Thyroid gland (tissue), 4 donors: ENCODE measurements around the gene SLC39A2. TPM values are rescaled to one million over a fixed set of nuclear protein-coding genes. Genes with fewer than 3 reads are reported as not detected.
"Not testable (repeated sequence)": the region's sequence is repeated elsewhere in the genome, so short reads cannot be mapped to it uniquely, and the experiment has no call there.

Experiments used
- DNase-seq, 2 donors: peaks; one replicate each; pipeline ENCODE4 v3.0.0-alpha.2; 2019
- H3K27ac ChIP-seq, 3 donors: fragments of 200-600 bp; sonication (generic); 1 replicate in 2 of 3; 2 replicates in 1 of 3; pipeline ENCODE4 v1.5.1; 2016 to 2019; ENCODE audit warnings: mild to moderate bottlenecking in 1 of 3, moderate library complexity in 1 of 3
- H3K27me3 ChIP-seq: fragments of 200-600 bp; sonication (generic); one replicate; pipeline ENCODE4 v1.5.1; 2019
- H3K36me3 ChIP-seq, 2 donors: fragments of 200-600 bp; sonication (generic); one replicate each; pipeline ENCODE4 v1.5.1; 2016 to 2019
- H3K4me1 ChIP-seq, 2 donors: fragments of 200-600 bp; sonication (generic); one replicate each; pipeline ENCODE4 v1.5.1; 2017 to 2019
- H3K4me3 ChIP-seq, 3 donors: fragments of 200-600 bp; sonication (generic); replicated peaks in 1 of 3; 1 replicate in 2 of 3; 2 replicates in 1 of 3; pipeline ENCODE4 v1.5.1; 2016; ENCODE audit warnings: mild to moderate bottlenecking in 1 of 3
- H3K9me3 ChIP-seq: fragments of 200-600 bp; sonication (generic); one replicate; pipeline ENCODE4 v1.5.1; 2017
- POLR2A ChIP-seq, 2 donors: fragments of 450-650 bp; IDR thresholded peaks; one replicate each; pipeline ENCODE4 v1.6.1; 2017; ENCODE audit warnings: antibody characterized with exemption in 2 of 2, mild to moderate bottlenecking in 2 of 2, moderate library complexity in 1 of 2
- WGBS, 2 donors: methylation state at CpG; one replicate each; pipeline ENCODE4 v1.1.5; 2017; 5-methylcytosine and 5-hydroxymethylcytosine counted together
- intact Hi-C: fragments of 100-400 bp; cut with DNase I; formaldehyde crosslinking; loops from one replicate; pipeline ENCODE4 v1.15.1; 2023
- total RNA-seq, 4 donors: library from RNA; depleted of rRNA; stranded (reverse); fragments of >200 nt; gene quantifications; one replicate each; pipeline ENCODE4 v1.2.3, GENCODE V29; 2016
- TF ChIP-seq, protein P1 (sequence below), 6 experiments: fragments of 200-600 bp in 3 of 6; fragments of 450-650 bp in 3 of 6; sonication (generic) in 3 of 6; IDR thresholded peaks; one replicate each; pipeline ENCODE4 v1.5.1; 2016 to 2019; ENCODE audit warnings: antibody characterized with exemption in 6 of 6, mild to moderate bottlenecking in 2 of 6, inconsistent platforms in 1 of 6, moderate library complexity in 1 of 6

Gene SLC39A2
- total RNA-seq, 4 donors from 2014 or later = not detected

DNA sequence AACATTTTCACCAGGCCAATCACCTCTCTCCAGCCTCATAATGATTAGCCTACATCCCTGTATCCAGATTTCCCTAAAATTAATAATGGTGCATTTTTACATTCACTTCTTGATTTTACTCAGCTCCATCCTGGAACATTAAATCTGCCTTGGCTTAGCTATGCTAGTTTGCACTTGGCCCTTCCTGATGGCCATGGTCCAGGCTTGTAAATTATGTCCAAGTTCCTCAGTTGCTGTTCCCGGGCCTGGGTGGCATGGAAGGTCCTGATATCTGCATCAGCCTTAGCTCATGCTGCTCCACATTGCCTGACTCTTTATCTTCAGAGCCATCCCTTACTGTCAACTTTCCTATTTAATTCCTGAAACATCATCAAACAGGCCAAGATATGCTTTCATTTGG is 20.4 kb upstream of the SLC39A2 start:
- no peaks in the 10 kb centered on the region for H3K4me1 ChIP-seq
- 70 to 73% methylated on average over 1 of the region's 1 CpG for WGBS, 2 donors
- H3K36me3 ChIP-seq = no peaks in the 10 kb centered on the region
- no peak overlapping the region for H3K4me3 ChIP-seq
- TF ChIP-seq, protein P1, sequence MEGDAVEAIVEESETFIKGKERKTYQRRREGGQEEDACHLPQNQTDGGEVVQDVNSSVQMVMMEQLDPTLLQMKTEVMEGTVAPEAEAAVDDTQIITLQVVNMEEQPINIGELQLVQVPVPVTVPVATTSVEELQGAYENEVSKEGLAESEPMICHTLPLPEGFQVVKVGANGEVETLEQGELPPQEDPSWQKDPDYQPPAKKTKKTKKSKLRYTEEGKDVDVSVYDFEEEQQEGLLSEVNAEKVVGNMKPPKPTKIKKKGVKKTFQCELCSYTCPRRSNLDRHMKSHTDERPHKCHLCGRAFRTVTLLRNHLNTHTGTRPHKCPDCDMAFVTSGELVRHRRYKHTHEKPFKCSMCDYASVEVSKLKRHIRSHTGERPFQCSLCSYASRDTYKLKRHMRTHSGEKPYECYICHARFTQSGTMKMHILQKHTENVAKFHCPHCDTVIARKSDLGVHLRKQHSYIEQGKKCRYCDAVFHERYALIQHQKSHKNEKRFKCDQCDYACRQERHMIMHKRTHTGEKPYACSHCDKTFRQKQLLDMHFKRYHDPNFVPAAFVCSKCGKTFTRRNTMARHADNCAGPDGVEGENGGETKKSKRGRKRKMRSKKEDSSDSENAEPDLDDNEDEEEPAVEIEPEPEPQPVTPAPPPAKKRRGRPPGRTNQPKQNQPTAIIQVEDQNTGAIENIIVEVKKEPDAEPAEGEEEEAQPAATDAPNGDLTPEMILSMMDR (IDR thresholded peaks at IDR 0.05) = no peak
- no peak for TF ChIP-seq POLR2A (IDR thresholded peaks at IDR 0.05)
- DNase-seq = no peak
- H3K27me3 ChIP-seq = no peaks in the 10 kb centered on the region
- intact Hi-C loops = no loop called here
- no peak overlapping the region for H3K27ac ChIP-seq
- no peaks in the 10 kb centered on the region for H3K9me3 ChIP-seq

DNA sequence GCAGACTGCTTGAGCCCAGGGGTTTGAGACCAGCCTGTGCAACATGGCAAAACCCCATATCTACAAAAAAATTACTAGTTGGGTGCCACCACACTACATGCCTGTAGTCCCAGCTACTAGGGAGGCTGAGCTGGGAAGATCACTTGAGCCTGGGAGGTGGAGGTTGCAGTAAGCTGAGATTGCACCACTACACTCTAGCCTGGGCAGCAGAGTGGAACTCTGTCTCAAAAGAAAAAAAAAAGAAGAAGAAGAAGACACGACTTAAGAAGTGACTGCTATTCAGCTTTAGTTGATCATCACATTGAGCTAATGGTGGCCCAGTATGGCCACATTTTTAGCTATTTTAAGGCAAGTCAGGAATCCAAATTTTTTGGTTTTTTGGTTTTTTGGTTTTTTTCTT is 18.2 kb upstream of the SLC39A2 start:
- intact Hi-C loops = no loop called here
- no peak for DNase-seq
- WGBS, 2 donors = 36 to 44% methylated on average over 1 of the region's 1 CpG

DNA sequence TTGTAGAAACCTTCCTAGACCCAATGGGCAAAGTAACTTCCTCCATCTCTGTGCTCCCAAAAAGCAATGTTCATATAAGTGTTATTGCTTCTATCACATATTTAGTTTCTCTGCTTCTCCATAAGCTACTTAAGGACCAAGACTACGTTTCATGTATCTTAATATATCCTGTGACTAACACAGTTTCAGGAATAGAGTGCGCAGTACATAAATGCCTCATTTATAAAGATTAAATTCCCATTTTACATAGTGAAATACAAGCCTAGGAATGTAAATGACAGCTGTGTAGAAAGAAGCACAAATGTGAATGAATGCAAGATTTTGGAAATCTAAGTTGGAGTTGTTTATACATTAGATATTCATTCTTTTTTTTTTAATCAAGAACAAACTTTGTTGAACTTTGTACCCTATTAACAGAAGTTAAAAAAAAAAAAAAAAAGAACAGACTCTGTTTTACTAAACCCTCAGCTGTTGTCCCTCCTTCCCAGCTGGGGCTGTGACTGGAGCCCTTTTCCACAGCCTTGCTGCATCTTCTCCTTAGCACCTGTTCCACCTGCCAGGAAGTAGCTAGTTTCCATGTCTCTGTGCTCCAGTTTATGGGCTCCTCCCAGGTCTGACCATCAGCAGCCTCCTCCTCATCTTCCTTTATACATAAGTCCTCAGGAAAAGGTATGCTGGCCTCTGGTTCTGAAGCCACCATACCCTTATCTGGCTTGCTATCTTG is 16.3 kb upstream of the SLC39A2 start:
- 81 to 88% methylated on average over 2 of the region's 2 CpGs for WGBS, 2 donors
- DNase-seq = no peak
- no peak overlapping the region for H3K27ac ChIP-seq
- no peak overlapping the region for H3K4me3 ChIP-seq
- no peaks in the 10 kb centered on the region for H3K4me1 ChIP-seq
- H3K36me3 ChIP-seq = no peaks in the 10 kb centered on the region
- intact Hi-C loops = no loop called here
- H3K9me3 ChIP-seq = no peaks in the 10 kb centered on the region
- TF ChIP-seq, protein P1 (IDR thresholded peaks at IDR 0.05) = no peak
- TF ChIP-seq POLR2A (IDR thresholded peaks at IDR 0.05) = no peak
- no peaks in the 10 kb centered on the region for H3K27me3 ChIP-seq

More for the DNA sequence above, 18.2 kb upstream of the SLC39A2 start:
- H3K27me3 ChIP-seq = no peaks in the 10 kb centered on the region
- H3K4me3 ChIP-seq = no peak overlapping the region
- no peak for TF ChIP-seq POLR2A (IDR thresholded peaks at IDR 0.05)
- TF ChIP-seq, protein P1 (IDR thresholded peaks at IDR 0.05) = no peak
- no peak overlapping the region for H3K27ac ChIP-seq
- H3K36me3 ChIP-seq = no peaks in the 10 kb centered on the region
- H3K9me3 ChIP-seq = no peaks in the 10 kb centered on the region
- no peaks in the 10 kb centered on the region for H3K4me1 ChIP-seq

DNA sequence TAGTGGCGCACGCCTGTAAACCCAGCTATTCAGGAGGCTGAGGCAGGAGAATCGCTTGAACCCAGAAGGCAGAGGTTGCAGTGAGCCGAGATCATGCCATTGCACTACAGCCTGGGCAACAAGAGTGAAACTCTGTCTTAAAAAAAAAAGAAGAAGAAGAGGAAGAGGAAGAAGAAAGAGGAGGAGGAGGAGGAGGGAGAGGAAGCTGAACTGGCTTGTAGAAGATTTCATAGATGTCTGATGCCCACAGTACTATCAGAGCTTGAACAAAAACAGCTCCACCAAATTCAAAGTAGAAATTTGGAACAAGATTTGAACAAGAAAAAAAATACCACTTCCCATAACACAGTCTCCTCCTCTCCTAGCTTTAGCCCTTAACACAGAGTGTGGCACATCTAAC is 13.4 kb upstream of the SLC39A2 start:
- WGBS, 2 donors = 92 to 96% methylated on average over 4 of the region's 4 CpGs
- H3K27ac ChIP-seq, H3K4me3 ChIP-seq, H3K9me3 ChIP-seq, H3K27me3 ChIP-seq, H3K36me3 ChIP-seq, DNase-seq, intact Hi-C loops: not testable (repeated sequence)
- peaks cover 5 to 10% of the 10 kb centered on the region in 2 donors for H3K4me1 ChIP-seq

DNA sequence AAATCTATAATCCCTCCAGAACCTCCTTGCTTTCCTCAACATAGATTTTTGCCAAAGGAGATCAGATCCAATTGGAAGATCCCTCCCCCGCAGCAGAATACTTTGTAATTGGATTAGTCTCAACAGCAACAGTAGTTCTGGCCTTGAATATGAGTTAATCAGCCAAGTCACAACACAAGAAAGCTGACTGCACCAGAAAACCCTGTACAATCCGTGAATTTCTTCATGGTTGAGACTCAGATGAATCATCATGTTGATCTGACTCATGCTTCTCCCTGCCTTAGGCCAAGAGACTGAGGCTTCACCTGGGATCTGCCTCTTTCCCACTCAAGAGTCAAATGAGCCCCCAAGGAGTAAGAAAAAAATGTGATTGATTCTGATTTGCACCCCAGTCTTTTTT is 12.3 kb upstream of the SLC39A2 start:
- no peak overlapping the region for H3K4me3 ChIP-seq
- intact Hi-C loops = no loop called here
- WGBS, 2 donors = 58 to 66% methylated on average over 2 of the region's 2 CpGs
- no peaks in the 10 kb centered on the region for H3K27me3 ChIP-seq
- TF ChIP-seq, protein P1 (IDR thresholded peaks at IDR 0.05) = no peak
- no peak for TF ChIP-seq POLR2A (IDR thresholded peaks at IDR 0.05)
- no peak for DNase-seq
- H3K9me3 ChIP-seq = no peaks in the 10 kb centered on the region
- peaks cover 14 to 20% of the 10 kb centered on the region in 2 donors for H3K4me1 ChIP-seq
- no peak overlapping the region for H3K27ac ChIP-seq
- H3K36me3 ChIP-seq = no peaks in the 10 kb centered on the region
